Measurements from ENCODE around the gene TBC1D22A. TPM values are rescaled to one million over a fixed set of nuclear protein-coding genes. Genes with fewer than 3 reads are reported as not detected.

Gene TBC1D22A
- total RNA-seq, 4 donors from 2014 or later: 15.6 to 21.7 (median 20.5) TPM

- intact Hi-C loops (cut with DNase I): no loop called here
- 53 to 77% methylated on average over 8 to 17 of the region's 25 CpGs for WGBS, 2 donors
- TF ChIP-seq CTCF (IDR thresholded peaks at IDR 0.05) (no peak), POLR2A (IDR thresholded peaks at IDR 0.05) (no peak)
Observed at GRCh38 chr22:47200273-47201051, 438.0 kb downstream of the TBC1D22A start.

DNA sequence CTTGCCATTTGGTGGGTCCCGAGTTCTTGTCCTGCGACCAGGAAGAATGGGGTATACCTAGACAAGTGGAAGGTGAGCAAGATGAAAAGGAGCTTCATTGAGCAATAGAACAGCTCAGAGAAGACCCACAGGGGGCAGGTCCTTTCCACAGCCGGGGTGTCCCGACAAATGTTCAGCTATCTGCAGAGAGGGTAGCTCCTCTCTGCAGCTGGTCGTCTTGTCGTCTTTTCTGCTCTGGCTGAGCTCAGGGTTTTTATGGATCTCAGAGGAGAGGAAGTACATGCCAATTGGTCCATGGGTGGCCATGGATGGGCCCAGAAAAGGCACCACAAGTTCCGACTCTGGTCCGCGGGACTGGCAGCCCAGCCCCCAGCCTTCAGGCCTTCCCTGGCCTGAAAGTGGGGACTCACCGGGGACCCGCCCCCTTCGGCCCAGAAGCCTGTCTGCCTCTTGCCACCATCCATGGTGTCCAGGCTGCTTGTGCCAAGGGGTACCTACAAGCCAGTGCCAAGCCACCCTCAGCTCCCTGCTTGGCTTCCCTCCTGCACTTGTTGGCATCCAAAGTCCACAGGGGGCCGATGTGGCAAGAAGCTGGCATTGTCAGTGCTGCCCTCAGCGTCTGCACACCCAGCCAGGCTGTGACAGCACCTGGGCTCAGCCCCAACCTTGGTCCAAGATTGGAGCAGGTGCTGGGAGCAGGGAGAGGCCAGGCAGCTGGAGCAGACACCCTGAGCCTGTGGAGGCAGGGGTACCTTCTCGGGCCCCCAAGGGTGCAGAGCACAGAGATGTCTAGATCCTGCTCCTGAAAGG is 438.9 kb downstream of the TBC1D22A start:
- TF ChIP-seq POLR2A (IDR thresholded peaks at IDR 0.05): no peak
- TF ChIP-seq CTCF (IDR thresholded peaks at IDR 0.05): no peak
- DNase-seq: no peak
- Histone ChIP-seq H3K27me3 (peaks cover 0 to 67% (median 0%) of the 10 kb centered on the region in 4 donors), H3K4me1 (peaks cover 0 to 9% (median 0%) of the 10 kb centered on the region in 3 donors), H3K27ac (no peak overlapping the region), H3K9me3 (no peaks in the 10 kb centered on the region), H3K4me3 (no peak overlapping the region), H3K36me3 (no peaks in the 10 kb centered on the region)
- WGBS, 2 donors: 80 to 83% methylated on average over 1 to 4 of the region's 15 CpGs
- intact Hi-C loops (cut with DNase I): no loop called here

More at GRCh38 chr22:47200273-47201051, 438.0 kb downstream of the TBC1D22A start:
- H3K4me3 ChIP-seq: no peak overlapping the region
- H3K27me3 ChIP-seq: peaks cover 0 to 61% (median 0%) of the 10 kb centered on the region in 4 donors
- DNase-seq: no peak
- no peaks in the 10 kb centered on the region for H3K36me3 ChIP-seq
- H3K9me3 ChIP-seq: no peaks in the 10 kb centered on the region
- no peak overlapping the region for H3K27ac ChIP-seq
- peaks cover 0 to 9% (median 0%) of the 10 kb centered on the region in 3 donors for H3K4me1 ChIP-seq

DNA sequence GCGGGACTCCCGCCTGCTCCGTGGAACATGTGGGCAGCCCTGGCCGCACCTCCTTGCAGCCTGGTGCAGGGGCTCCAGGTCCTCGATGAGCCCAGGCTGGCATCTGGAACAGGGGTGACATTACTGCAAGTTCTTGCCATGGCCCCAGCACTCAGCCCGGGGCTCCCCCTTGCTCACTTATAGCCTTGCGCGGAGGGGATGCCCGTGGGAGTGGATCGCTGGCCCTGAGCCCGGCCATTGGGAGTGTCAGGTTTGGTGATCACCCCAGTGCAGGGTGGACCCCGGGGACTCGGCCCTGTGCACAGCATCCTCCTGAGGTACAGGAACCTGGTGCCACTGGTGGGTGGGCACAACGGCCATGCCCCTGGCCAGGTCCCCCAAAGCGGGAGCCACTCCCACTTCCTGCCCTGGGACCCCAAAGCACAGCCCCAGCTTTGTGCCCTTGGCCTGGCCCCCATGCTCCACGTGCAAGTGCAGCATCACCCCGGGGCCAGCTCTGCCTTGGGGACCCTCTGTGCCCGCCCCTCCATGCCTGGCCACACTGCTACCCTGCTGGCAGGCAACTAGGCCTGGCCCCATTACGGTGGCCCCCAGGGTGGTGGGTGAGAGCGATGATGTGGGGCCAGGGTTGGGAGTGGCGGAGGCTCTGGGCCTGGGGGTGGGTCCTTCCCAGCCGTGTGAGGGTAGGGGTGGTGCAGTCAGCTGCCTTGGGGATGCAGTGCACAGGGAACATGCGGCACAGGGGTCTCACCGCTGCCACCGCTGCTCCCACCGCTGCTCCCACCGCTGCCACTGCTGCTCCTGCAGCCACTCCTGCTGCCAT is 439.8 kb downstream of the TBC1D22A start:
- Histone ChIP-seq H3K36me3 (no peaks in the 10 kb centered on the region), H3K4me3 (no peak overlapping the region), H3K27me3 (peaks cover 0 to 68% (median 0%) of the 10 kb centered on the region in 4 donors), H3K9me3 (no peaks in the 10 kb centered on the region), H3K4me1 (peaks cover 0 to 9% (median 0%) of the 10 kb centered on the region in 3 donors), H3K27ac (no peak overlapping the region)
- intact Hi-C loops (cut with DNase I): no loop called here
- 60 to 89% methylated on average over 2 to 6 of the region's 27 CpGs for WGBS, 2 donors
- no peak for TF ChIP-seq CTCF (IDR thresholded peaks at IDR 0.05)
- TF ChIP-seq POLR2A (IDR thresholded peaks at IDR 0.05): no peak
- DNase-seq: no peak

GRCh38 chr22:47202819-47203553 is 440.5 kb downstream of the TBC1D22A start:
- Histone ChIP-seq H3K9me3 (no peaks in the 10 kb centered on the region), H3K4me1 (peaks cover 0 to 9% (median 0%) of the 10 kb centered on the region in 3 donors), H3K27ac (no peak overlapping the region), H3K27me3 (peaks cover 0 to 68% (median 0%) of the 10 kb centered on the region in 4 donors), H3K36me3 (no peaks in the 10 kb centered on the region), H3K4me3 (no peak overlapping the region)
- DNase-seq: no peak
- TF ChIP-seq POLR2A (IDR thresholded peaks at IDR 0.05): no peak
- TF ChIP-seq CTCF (IDR thresholded peaks at IDR 0.05): no peak
- intact Hi-C loops (cut with DNase I): no loop called here
- WGBS, 2 donors: 73 to 83% methylated on average over 1 to 12 of the region's 16 CpGs
